Measurements from ENCODE around the gene RPL13A. TPM values are rescaled to one million over a fixed set of nuclear protein-coding genes. Genes with fewer than 3 reads are reported as not detected.

The RPL13A gene
- total and polyA plus RNA-seq, 9 of the 15 experiments (the other 6 are each of a cell fraction or from before 2014, with no cell fraction given): 1,744 to 5,482 (median 2,949) TPM

- TF ChIP-seq KLF6 (CRISPR knock-in tag; IDR thresholded peaks at IDR 0.05; ENCODE audit: borderline replicate concordance) (no peak), FOXJ3 (CRISPR knock-in tag; IDR thresholded peaks at IDR 0.05) (no peak), MNT (conservative IDR thresholded peaks at IDR 0.05) (peak; percentile 71 to 87), SRF (CRISPR knock-in tag; IDR thresholded peaks at IDR 0.05) (peak in 1 of 2 experiments; percentile 41; a peak in 1 of 4 replicates), MGA (IDR thresholded peaks at IDR 0.05) (no peak; the same call in 1 of the 2 replicates), RCOR1 (IDR thresholded peaks at IDR 0.05; ENCODE audit: borderline replicate concordance in 1 of 2, low read depth in 2 of 2, low read length in 2 of 2) (peak in 1 of 2 experiments; percentile 50; a peak in 2 of 4 replicates)
- TF ChIP-seq, protein P1, sequence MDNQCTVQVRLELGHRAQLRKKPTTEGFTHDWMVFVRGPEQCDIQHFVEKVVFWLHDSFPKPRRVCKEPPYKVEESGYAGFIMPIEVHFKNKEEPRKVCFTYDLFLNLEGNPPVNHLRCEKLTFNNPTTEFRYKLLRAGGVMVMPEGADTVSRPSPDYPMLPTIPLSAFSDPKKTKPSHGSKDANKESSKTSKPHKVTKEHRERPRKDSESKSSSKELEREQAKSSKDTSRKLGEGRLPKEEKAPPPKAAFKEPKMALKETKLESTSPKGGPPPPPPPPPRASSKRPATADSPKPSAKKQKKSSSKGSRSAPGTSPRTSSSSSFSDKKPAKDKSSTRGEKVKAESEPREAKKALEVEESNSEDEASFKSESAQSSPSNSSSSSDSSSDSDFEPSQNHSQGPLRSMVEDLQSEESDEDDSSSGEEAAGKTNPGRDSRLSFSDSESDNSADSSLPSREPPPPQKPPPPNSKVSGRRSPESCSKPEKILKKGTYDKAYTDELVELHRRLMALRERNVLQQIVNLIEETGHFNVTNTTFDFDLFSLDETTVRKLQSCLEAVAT (IDR thresholded peaks at IDR 0.05): peak in 1 of 2 experiments; percentile 15; a peak in 1 of 4 replicates
- TF ChIP-seq, protein P2, sequence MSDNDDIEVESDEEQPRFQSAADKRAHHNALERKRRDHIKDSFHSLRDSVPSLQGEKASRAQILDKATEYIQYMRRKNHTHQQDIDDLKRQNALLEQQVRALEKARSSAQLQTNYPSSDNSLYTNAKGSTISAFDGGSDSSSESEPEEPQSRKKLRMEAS (CRISPR knock-in tag; IDR thresholded peaks at IDR 0.05): peak; percentile 31; the same call in 1 of the 2 replicates
- TF ChIP-seq, protein P3, sequence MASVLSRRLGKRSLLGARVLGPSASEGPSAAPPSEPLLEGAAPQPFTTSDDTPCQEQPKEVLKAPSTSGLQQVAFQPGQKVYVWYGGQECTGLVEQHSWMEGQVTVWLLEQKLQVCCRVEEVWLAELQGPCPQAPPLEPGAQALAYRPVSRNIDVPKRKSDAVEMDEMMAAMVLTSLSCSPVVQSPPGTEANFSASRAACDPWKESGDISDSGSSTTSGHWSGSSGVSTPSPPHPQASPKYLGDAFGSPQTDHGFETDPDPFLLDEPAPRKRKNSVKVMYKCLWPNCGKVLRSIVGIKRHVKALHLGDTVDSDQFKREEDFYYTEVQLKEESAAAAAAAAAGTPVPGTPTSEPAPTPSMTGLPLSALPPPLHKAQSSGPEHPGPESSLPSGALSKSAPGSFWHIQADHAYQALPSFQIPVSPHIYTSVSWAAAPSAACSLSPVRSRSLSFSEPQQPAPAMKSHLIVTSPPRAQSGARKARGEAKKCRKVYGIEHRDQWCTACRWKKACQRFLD (CRISPR knock-in tag; IDR thresholded peaks at IDR 0.05): 0 out of 2 replicates have a peak, but pooled peaks have one; percentile 48
These were observed 13.4 kb upstream of the RPL13A start, which contains the start of gene FLT3LG (continued) for GRCh38 chr19:49473868-49474541.
